Hematopoietic multipotent progenitor cell treated with erythropoietin and hydrocortisone succinate and interleukin-3 and kit ligand, for 4 days (in vitro differentiated cells): ENCODE data around the gene USP3.

Experiments
- DNase-seq: peaks from one replicate; pipeline ENCODE4 v3.0.0-alpha.2; 2015

USP3 gene, protein sequence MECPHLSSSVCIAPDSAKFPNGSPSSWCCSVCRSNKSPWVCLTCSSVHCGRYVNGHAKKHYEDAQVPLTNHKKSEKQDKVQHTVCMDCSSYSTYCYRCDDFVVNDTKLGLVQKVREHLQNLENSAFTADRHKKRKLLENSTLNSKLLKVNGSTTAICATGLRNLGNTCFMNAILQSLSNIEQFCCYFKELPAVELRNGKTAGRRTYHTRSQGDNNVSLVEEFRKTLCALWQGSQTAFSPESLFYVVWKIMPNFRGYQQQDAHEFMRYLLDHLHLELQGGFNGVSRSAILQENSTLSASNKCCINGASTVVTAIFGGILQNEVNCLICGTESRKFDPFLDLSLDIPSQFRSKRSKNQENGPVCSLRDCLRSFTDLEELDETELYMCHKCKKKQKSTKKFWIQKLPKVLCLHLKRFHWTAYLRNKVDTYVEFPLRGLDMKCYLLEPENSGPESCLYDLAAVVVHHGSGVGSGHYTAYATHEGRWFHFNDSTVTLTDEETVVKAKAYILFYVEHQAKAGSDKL

DNA sequence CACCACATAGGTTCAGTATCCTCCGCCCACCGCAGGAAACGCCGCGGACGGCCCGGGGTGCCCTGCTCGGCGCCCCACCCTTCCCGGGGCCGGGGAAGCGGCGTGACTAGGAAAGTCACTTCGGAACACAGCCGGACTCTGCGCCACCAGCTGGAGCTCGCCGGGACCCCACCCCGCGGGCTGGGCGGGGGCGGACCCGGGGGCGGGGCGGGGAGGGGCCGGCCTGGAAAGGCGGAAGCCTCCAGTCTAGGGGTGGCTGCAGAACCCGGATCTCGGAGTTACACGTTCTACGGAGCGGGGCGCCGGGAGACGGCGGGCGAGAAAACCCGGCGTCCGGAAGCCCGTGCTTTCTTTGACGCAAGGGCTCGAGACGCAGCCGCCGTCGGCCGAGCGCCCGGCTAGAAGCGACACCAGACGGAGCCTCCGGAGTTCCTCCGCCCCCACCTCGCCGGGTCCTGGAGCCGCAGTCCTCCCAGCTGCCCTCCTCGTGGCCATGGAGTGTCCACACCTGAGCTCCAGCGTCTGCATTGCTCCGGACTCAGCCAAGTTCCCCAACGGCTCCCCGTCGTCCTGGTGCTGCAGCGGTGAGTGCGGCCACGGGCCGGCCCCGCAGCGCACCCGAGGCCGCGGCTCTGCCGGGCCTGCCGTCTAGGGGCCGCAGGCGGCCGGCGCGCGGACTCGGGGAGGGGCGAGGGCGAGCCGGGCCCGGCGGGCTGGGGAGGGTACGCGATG lies at the start of gene USP3:
Gene USP3, plus strand, starts transcription at position 347 of the 732 bp plus-strand sequence. Its CDS starts 147 bp downstream, at position 494.
- peak; percentile 98 for DNase-seq

DNA sequence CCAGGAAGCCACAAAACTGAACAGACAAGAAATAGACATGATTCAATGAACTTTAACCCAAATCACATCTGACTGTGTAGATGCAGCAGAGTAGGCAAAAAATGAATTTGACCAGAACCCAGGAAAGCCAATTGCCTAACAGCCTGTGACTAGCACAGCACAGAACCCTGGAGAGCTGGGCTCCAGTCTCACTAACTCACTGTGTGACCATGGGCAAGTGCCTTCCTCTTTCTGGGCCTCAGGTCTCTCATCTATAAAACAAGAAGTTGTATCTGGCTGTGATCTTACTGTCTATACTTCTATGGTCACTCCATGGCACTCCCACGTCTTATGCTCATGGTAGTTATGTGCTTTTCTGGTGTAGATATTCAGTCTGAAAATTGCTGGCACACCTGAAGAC lies 48.1 kb upstream of the USP3 start:
- peak; percentile 35 for DNase-seq

DNA sequence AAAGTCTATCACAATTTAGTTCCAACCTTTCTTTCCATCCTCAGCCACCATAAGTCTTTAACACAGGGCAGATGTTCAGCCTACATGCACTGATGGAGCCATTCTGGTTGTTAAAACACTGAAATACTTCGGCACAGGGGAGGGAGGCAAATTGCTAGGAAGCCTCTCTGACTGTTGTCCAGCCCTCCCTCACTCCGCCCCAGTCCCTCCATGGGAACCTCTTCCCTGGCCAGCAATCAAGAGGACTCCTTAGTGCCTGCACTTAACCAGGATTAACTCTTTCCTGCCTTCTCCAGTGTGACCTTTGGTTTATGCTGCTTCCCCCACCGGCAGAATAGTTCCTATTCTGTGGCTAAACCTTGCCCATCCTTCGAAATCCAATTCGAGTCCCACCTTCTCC lies 47.0 kb upstream of the USP3 start:
- no peak for DNase-seq

DNA sequence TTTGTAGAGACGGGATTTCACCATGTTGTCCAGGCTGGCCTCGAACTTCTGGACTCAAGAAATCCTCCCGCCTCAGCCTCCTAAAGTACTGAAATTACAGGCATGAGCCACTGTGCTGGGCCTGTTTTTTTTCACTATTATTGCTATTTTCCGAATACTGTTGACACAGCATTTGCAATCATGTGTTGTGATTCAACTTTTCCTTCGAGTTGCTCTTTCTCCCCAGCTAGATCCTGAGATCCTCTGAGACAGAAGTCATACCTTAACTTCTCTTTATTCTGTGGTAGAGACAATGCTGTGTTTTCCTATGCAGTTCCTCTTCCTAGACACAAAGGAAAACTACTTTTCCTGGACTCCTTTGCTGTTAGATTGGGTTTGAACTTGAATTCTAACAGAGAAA lies 46.4 kb upstream of the USP3 start:
- no peak for DNase-seq

DNA sequence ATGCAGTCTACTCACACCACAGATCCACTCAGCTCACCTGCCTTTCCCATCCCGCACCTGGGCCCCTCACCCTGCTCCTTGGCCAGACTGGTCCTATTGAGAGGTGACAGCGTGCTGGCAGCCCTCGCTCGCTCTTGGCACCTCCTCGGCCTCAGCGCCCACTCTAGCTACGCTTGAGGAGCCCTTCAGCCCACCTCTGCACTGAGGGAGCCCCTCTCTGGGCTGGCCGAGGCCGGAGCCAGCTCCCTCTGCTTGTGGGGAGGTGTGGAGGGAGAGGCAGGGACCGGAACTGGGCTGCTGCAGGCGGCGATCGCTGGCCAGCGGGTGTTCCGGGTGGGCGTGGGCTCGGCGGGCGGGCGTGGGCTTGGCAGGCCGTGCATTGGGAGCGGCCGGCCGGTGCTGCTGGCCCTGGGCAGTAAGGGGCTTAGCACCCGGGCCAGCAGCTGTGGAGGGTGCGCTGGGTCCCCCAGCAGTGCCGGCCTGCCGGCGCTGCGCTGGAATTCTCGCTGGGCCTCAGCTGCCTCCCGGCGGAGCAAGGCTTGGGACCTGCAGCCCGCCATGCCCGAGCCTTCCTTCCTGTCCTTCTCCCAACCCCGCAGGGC lies 45.5 kb upstream of the USP3 start:
- DNase-seq = no peak

DNA sequence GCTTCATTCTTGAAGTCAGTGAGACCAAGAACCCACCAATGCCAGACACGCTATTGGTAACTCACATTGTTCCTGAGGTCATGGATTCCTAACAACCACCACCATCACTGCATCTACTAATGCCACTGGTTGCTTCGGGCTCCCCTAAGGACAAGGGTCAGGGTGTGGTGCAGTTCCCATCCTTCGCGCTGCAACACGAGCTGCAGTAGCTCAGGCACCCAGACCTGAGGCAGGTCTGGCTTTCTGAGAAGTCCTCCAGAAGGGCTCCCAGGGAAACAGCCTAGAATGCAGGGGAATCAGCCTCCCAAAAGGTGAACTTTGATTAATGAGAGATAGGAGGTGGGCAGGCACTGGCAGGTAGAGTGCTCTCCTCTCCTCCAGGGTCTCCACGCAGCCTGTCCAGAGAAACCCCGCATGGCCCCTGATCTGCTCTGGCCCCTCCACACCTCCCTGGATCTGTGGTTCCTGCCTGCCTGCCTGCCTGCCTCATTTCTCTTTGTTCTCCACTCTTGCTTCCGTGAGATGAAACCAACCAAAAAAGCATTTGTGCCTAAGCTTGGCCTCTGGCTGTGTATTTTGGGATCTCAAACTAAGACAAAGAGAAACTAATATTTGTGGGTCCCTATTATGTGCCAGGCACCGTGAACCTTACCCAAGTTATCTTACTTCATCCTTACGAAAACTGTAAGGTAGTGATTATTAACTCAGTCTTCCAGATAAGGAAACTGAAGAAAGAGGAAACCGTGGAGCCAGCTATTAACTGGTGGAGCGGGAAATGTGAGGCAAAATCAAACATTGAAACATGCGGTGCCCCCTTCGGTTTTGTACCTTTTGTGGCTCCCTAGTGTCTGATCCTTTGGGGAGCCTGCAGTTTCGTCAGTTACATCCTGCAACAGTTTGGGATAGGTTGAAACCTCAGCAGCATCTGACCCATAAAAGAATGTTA lies 43.9 kb upstream of the USP3 start:
- DNase-seq = no peak

DNA sequence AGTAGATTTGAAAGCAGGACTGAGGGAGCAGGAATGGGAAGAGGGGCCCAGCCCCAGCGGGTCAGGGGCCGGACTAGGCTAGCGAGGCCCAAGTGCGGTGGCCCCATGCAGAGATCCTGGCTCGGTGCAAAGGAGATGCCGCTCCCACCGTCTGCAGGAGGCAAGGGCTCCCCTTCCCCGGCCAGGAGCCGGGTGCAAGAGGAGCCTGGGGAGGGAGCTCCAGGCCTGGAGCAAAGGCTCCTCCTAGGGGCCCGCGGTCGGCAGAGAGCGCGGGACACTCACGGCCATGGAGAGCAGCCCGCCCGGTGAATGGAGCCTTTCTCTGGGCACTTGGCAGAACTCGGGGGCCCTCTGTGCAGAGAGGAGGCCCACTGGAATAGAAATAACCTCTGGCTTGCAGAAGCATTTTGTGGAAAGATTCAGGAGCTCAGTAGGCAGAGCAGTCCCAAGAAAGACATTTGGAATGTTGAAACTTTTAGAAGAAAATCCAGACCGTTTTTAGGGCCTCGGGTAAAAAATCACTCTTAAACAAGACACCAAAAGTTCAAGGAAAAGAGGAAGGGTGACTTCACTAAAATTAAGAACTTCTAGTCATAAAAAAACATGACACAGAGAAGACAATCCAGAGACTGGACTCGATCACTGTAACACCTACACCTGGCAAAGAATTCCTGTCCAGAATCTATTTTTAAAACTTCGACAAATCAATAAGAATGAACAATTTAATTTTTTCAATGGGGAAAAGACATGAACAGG lies 43.0 kb upstream of the USP3 start:
- DNase-seq = peak; percentile 18

DNA sequence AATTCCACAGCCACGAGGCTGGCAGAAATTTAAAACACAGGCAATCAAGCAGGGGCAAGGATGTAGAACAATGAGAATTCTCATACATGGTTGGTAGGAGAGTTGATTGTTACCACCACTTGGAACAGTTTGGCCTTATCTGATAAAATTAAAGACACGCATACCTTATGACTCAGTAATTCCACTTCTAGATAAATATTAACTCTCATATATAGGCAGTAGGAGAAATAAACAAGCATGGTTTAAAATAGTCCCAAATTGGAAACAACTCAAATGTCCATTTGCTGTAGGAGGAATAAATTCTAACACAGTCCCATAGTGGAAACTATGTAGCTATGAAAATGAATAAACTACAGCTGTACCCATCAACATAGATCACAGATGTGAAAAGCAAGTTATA lies 42.3 kb upstream of the USP3 start:
- DNase-seq = peak; percentile 58

DNA sequence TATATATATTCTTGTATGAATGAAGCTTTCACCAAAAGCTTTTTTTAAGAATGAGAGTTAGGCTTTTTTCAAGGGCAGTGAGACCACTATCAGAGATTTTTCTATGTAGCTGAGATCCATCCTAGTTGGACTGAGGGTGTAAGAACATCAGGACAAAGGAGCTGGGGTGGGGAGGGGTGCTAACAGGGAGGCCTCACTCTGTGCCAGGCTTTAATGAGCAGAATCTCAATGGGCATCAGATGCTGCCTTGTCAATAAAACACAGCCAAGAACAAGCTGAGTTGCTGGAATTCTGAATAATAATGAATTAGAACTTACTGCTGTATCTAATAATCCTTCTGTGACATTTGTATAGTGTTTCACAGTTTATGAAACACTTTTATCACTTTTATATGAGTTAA lies 41.4 kb upstream of the USP3 start:
- DNase-seq = no peak

DNA sequence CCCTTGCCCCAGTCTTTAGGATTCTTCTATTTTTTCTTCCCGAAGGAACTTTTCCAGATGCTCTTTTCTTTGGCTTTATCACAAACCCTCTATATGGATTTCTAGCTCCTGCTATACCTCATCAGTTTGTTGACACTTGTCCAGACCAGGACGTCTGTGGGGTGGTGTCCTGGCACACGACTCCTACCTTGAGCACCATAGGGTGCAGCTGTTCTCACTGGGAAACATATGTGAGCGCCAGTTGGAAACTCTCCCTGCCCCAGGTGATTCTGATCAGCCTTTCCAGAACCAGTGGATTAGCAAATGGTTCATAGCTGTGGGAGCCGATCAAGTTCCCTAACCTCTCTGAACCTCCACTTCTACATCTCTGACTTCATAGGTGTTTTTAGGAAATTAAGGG lies 40.6 kb upstream of the USP3 start:
- no peak for DNase-seq

DNA sequence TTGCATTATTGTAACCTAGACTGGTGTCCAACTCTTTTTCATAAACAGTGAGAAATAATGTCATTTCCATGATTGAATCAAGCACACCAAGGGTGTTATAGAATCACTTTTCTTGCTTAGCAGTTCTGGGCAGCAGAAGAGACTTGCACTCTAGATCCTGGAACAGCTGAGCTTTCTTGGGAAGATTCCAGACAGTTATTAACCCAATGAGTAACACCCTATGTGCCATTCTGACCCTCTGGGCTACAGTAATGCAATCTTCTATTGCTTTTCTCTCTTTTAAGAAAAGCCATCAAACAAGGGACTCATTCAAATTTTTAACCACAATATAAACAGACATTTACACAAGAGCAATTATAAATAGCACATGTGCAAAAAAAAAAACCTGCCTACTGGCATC lies 39.3 kb upstream of the USP3 start:
- no peak for DNase-seq

DNA sequence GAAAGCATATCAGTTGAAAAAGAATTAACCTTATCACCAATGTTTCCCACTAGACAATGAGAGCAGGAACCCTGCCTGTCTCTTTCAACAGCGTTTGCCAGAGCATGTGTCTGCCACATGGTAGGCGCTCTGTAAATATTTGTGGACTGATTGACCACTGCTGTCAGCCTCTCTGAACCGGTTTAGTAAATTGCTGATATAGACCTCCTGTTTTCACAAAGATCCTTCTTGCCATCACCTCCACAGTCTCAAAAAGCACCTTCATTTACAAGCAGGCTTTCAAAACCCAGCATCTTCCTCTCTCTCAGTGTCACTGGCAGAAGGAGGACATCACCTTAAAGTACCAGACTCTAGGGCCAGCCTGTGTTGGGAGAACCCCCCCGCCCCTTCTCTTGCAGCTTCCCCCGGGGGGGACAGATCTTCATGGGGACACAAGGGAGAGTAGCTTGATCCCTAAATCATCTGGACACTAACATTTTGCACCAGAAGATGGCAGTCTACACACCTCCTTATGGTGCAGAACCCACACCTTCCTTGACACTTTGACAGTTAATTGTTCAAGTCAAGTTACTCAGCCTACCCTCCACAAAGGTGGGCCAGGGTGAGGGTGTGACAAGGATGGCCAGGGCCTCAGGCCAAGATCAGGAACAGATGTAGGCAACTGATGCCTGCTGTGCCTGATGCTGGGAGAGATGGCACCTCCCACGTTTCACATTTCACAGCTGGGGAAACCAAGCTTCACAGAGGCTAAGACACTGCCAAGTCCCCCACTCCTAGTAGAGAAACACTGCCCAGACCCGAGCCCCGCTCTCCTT lies 37.8 kb upstream of the USP3 start:
- peak; percentile 86 for DNase-seq

DNA sequence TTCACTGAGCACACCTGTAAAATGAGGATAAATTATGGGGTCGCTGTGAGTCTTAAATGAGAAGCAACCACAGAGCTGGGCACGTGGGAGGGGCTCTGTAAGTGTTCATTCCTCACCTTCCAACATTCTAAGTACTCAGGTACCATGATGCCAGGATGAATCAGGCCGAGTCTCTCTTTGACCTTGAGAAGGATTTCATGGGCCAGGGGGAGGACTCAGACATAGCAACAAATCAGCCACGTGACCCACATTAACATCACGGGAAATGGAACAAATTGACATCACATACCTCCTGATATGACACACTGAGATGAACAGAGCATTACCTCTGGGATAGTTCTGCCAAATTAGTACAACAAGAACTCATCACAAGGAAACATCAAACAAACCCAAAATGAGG lies 35.2 kb upstream of the USP3 start:
- no peak for DNase-seq

DNA sequence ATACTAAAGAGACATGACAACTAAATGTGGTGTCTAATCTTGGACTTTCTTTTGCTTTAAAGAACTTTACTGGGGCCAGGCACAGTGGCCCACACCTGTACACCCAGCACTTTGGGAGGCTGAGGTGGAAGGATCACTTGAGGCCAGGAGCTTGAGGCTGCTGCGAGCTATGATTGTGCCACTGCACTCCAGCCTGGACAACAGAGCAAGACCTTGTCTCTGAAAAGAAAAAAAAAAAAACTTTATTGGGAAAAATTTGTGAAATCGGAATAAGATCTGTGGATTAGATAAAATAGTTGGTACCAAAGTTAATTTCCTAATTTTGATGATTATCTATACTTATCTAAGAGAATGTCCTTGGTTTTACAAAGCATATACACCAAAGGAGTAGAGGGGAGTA lies 34.4 kb upstream of the USP3 start:
- no peak for DNase-seq

DNA sequence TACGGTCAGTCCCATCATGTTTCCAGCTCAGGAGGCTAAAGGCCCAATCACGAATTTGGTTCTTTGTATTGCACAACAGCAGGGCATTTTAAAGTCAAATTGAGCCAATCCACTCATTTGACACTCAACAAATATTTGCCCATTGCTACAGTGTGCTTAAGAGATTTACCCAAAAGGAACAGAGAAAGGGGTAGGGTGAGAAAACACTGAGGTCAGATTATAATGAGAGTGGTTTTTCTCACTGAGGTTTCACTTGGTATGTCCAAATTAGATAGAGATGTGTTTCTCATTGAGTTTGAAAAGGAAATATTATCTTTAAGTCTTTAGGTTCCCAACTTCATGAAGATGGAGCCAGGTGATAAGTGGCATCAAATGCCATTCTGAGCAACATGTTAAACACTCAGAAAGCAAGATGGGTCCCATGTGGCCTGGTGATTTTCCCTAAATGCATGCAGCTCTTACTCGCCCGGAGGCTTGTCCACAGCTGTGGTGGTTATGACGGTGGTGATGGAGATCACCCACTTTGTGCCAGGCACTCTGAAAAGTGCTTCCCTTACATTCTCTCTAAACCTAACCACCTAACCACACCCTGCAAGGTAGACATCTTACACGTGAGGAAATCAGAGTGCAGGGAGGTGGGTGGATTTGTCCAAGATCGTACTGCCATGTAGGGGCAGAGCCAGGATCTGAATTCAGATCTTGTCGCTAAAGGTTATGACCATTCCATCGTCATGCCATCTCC lies 31.2 kb upstream of the USP3 start:
- DNase-seq = no peak

DNA sequence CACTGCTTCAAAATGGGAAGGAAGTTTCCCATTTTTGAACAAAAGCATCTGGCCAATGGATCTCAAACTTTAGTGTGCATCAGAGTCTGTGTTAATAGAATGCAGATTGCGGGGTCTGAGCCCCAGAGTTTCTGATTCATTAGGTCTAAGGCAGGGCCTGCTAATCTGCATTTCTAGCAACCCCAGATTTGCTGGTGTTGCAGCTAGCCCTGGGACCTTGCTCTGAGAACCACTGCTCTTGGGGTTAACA lies 30.7 kb upstream of the USP3 start:
- DNase-seq = no peak

DNA sequence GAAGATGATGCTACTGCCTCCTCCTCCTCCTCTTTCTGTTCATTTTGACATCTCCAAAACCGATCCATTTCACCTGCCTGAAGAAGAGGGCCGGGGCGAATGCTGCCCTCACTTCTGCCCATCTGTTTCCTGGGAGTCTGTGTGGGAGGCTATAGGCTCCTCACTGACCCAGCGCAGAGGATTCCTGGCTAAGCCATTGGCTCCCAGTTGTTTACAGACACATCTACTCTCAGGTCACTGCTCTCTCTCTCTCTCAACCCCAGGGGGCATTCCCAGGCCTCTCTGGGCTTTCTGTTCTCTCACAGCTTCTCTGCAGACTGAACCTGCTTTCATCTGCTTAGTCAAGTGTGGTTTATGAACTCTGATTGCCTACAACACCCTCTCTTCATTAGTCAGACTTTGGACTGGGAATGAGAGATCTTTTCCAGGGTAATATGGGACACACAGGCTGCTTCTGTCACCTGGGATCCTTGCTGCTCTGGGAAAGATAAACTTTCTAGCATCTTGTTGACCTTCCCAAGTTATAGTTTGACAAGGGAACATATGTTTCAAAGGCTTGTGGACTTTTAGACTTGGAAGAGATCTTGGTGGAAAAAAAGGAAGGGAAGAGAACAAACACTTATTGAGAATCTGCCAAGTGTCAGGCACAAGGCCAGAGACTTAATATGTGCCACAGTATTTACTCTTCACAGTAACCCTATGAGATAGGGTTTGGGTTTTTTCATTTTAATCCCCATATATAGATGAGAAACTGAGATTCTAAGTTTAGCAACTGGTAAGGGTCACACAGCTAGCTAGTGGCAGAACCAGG lies 30.2 kb upstream of the USP3 start:
- no peak for DNase-seq

DNA sequence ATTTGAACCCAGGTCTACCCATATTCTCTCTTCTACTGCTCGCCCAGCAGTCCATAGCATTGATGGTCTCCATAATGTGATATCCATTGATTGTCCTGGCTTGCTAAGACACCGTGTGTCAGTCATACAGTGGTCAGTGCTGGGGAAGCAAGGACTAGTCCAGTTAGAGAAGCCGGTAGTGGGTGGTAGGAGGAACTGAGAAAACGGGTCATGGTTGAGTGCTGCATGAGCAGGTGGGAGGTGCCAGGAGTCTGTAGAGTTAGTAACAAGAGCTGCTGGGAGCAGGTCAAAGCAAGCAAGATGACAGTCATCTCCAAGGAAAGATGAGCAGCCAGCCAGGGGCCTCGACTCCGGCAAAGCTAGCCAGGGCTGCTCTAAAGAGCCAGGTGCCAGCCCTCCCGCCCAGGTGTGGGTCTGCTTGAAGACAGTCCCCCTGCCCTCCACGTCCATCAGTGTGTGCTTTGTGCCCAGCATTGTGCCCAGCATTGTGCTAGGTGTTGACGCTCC lies 29.5 kb upstream of the USP3 start:
- no peak for DNase-seq

DNA sequence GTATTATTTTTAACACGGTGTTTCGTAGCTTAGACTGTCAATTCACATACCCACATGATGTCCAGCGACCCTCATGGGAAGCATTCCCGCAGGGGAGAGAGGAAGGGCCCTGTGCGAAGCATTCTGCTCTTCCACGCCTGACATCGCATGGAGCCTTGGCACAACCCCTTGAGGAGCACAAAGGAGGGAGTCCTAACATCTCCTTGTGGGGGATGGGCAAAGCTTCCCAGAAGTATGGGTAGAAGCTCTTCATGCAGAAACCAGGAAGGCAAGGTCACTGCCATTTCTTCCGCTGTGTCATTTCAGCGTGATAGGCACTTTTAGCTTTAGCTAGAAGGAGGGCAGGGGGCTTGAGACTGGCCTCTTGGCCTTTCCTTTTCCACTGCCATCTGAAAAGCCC lies 28.7 kb upstream of the USP3 start:
- DNase-seq = no peak
